Measurements from ENCODE around the gene EPN1.
A peak's percentile ranks its signal among the peaks of the same experiment; 100 is the strongest.
"Not testable (repeated sequence)": the region's sequence is repeated elsewhere in the genome, so short reads cannot be mapped to it uniquely, and the experiment has no call there.

Gene EPN1

GRCh38 chr19:55693336-55693974 is 18.4 kb downstream of the EPN1 start:
- no peak for DNase-seq (ENCODE audit: low read depth)

- no peak for DNase-seq (ENCODE audit: low read depth)
Observed at GRCh38 chr19:55694241-55694655, 19.2 kb downstream of the EPN1 start.

GRCh38 chr19:55694656-55695491 is 19.8 kb downstream of the EPN1 start:
- no peak for DNase-seq (ENCODE audit: low read depth)

- DNase-seq (ENCODE audit: low read depth) = no peak
Observed at GRCh38 chr19:55695511-55696290, 20.7 kb downstream of the EPN1 start.

GRCh38 chr19:55696301-55697068 is 21.5 kb downstream of the EPN1 start:
- no peak for DNase-seq (ENCODE audit: low read depth)

- no peak for DNase-seq (ENCODE audit: low read depth)
Observed at GRCh38 chr19:55697069-55697440, 22.0 kb downstream of the EPN1 start.

- no peak for DNase-seq (ENCODE audit: low read depth)
Observed at GRCh38 chr19:55697698-55698097, 22.7 kb downstream of the EPN1 start.

- DNase-seq (ENCODE audit: low read depth) = no peak
Observed at GRCh38 chr19:55698256-55698655, 23.2 kb downstream of the EPN1 start.

GRCh38 chr19:55699221-55699620 is 24.2 kb downstream of the EPN1 start:
- no peak for DNase-seq (ENCODE audit: low read depth)

- no peak for DNase-seq (ENCODE audit: low read depth)
Observed at GRCh38 chr19:55700813-55701212, 25.8 kb downstream of the EPN1 start.

- no peak for DNase-seq (ENCODE audit: low read depth)
Observed at GRCh38 chr19:55702131-55702627, 27.2 kb downstream of the EPN1 start.

- peak; percentile 8 for DNase-seq (ENCODE audit: low read depth)
Observed at GRCh38 chr19:55703790-55704215, 28.8 kb downstream of the EPN1 start.

GRCh38 chr19:55704494-55705245 is 29.6 kb downstream of the EPN1 start:
- no peak for DNase-seq (ENCODE audit: low read depth)

- no peak for DNase-seq (ENCODE audit: low read depth)
Observed at GRCh38 chr19:55705972-55706371, 30.9 kb downstream of the EPN1 start.

- DNase-seq (ENCODE audit: low read depth) = no peak
Observed at GRCh38 chr19:55711719-55712118, 36.7 kb downstream of the EPN1 start.

GRCh38 chr19:55712804-55713631 is 38.0 kb downstream of the EPN1 start:
- no peak for DNase-seq (ENCODE audit: low read depth)

GRCh38 chr19:55716531-55716930 is 41.5 kb downstream of the EPN1 start:
- DNase-seq (ENCODE audit: low read depth) = no peak

- no peak for DNase-seq (ENCODE audit: low read depth)
Observed at GRCh38 chr19:55717251-55717650, 42.2 kb downstream of the EPN1 start.

GRCh38 chr19:55717879-55718711 is 43.1 kb downstream of the EPN1 start:
- DNase-seq (ENCODE audit: low read depth) = not testable (repeated sequence)
